ENCODE measurements around the gene LPP. TPM values are rescaled to one million over a fixed set of nuclear protein-coding genes. Genes with fewer than 3 reads are reported as not detected.

Gene LPP
- total RNA-seq, 1 donor from 2014 or later: 1,791 TPM

GRCh38 chr3:188595890-188596376 is 442.0 kb downstream of the LPP start:
- H3K9me3 ChIP-seq: no peaks in the 10 kb centered on the region
- H3K4me1 ChIP-seq: peaks cover 13 to 47% of the 10 kb centered on the region in 2 donors
- no peak overlapping the region for H3K4me3 ChIP-seq
- intact Hi-C loops (cut with DNase I): loop anchor here (10.0 kb wide), 1 partner anchor 89 kb away; no protein-coding TSS in a partner anchor
- DNase-seq (ENCODE audit: low spot score in 2 of 2): no peak
- peak overlapping the region; percentile 68 to 69 for H3K27ac ChIP-seq
- H3K27me3 ChIP-seq: no peaks in the 10 kb centered on the region
- no peak for TF ChIP-seq CTCF (IDR thresholded peaks at IDR 0.05)
- no peaks in the 10 kb centered on the region for H3K36me3 ChIP-seq

- H3K36me3 ChIP-seq: no peaks in the 10 kb centered on the region
- DNase-seq (ENCODE audit: low spot score in 2 of 2): no peak
- H3K4me1 ChIP-seq: peaks cover 2 to 25% of the 10 kb centered on the region in 2 donors
- H3K27ac ChIP-seq: peak overlapping the region in 1 of 2 donors; percentile 41
- H3K4me3 ChIP-seq: no peak overlapping the region
- intact Hi-C loops (cut with DNase I): loop anchor here (10.0 kb wide), 1 partner anchor 86 kb away; no protein-coding TSS in a partner anchor
- H3K27me3 ChIP-seq: no peaks in the 10 kb centered on the region
- no peak for TF ChIP-seq CTCF (IDR thresholded peaks at IDR 0.05)
- H3K9me3 ChIP-seq: no peaks in the 10 kb centered on the region
Measured at GRCh38 chr3:188598894-188599293, 444.9 kb downstream of the LPP start.

GRCh38 chr3:188602111-188602510 is 448.2 kb downstream of the LPP start:
- Histone ChIP-seq H3K27ac (no peak overlapping the region), H3K4me3 (no peak overlapping the region), H3K36me3 (no peaks in the 10 kb centered on the region), H3K9me3 (no peaks in the 10 kb centered on the region), H3K4me1 (peaks cover 6 to 29% of the 10 kb centered on the region in 2 donors), H3K27me3 (no peaks in the 10 kb centered on the region)
- no peak for DNase-seq (ENCODE audit: low spot score in 2 of 2)
- intact Hi-C loops (cut with DNase I): no loop called here
- no peak for TF ChIP-seq CTCF (IDR thresholded peaks at IDR 0.05)

DNA sequence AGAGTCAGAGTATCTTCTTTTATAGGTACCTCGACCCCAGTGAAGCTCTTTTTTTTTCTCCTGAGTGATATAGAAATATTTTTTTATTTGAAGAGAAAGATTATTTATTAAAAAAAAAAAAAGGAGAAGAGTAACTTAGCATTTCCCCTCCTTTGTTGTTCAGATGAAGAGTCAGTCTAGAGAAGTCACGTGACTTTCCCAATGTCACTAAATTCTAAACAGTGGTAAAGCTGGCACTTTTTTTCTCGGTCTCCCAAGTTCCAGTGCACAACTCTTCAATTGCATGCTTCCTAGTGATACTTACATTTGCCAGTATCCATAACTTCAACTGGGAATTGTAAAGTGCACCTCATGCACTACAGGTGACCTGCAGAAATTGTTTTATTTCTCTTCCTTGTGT is 448.7 kb downstream of the LPP start:
- Histone ChIP-seq H3K4me3 (no peak overlapping the region), H3K36me3 (no peaks in the 10 kb centered on the region), H3K27ac (peak overlapping the region in 1 of 2 donors; percentile 18), H3K27me3 (no peaks in the 10 kb centered on the region), H3K4me1 (peaks cover 6 to 28% of the 10 kb centered on the region in 2 donors), H3K9me3 (no peaks in the 10 kb centered on the region)
- no peak for DNase-seq (ENCODE audit: low spot score in 2 of 2)
- intact Hi-C loops (cut with DNase I): no loop called here
- no peak for TF ChIP-seq CTCF (IDR thresholded peaks at IDR 0.05)

DNA sequence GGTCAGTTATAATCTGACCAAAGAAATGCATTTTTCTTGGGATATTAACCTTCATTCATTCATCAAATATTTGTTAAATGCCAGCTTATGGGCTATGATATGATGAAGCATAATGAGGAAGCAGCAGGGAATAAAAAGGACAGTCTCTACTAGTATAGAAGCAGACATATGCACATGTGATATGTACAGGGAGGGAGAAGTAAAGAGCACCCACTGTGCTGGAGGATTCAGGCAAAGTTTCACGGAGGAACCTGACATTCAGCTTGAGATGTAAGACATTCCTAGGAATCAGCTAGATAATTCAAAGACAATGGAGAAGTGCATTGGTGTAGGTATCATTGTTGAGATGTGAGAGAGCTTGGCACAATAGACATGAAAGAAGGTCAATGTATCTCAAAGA is 450.7 kb downstream of the LPP start:
- Histone ChIP-seq H3K9me3 (peaks cover 0 to 5% of the 10 kb centered on the region in 2 donors), H3K27me3 (no peaks in the 10 kb centered on the region), H3K4me3 (no peak overlapping the region), H3K4me1 (peaks cover 6 to 30% of the 10 kb centered on the region in 2 donors), H3K36me3 (peaks cover 8 to 9% of the 10 kb centered on the region in 2 donors), H3K27ac (peak overlapping the region; percentile 30 to 71)
- TF ChIP-seq CTCF (IDR thresholded peaks at IDR 0.05): no peak
- intact Hi-C loops (cut with DNase I): loop anchor here (5.0 kb wide), 1 partner anchor 862 kb away; no protein-coding TSS in a partner anchor
- no peak for DNase-seq (ENCODE audit: low spot score in 2 of 2)
